SK-N-SH (cell line): ENCODE data around the gene ABCA9. TPM values are rescaled to one million over a fixed set of nuclear protein-coding genes. Genes with fewer than 3 reads are reported as not detected.
"Not testable (repeated sequence)": the region's sequence is repeated elsewhere in the genome, so short reads cannot be mapped to it uniquely, and the experiment has no call there.

Source experiments
- CTCF ChIA-PET: fragments of 300-600, 350-600 bp; formaldehyde crosslinking; extraction: SDS; loops from one replicate; lab custom pipeline; 2021; lab: Yijun Ruan, JAX
- POLR2A ChIA-PET: fragments of 350-600 bp; sonication (Branson Sonifier 250); formaldehyde crosslinking; extraction: SDS; loops from one replicate; lab custom pipeline; 2020; ENCODE audit warnings: antibody characterized with exemption, inconsistent platforms; lab: Yijun Ruan, JAX
- DNase-seq: peaks from one replicate; pipeline ENCODE4 v3.0.0; 2012
- H2AFZ ChIP-seq: fragments of 200-600 bp; sonication (generic); 2 replicates; pipeline ENCODE4 v1.8.1; 2016; ENCODE audit warnings: antibody characterized with exemption, mild to moderate bottlenecking, low read depth
- H3F3A ChIP-seq: fragments of 200-600 bp; sonication (generic); replicated peaks from 2 replicates; pipeline ENCODE3; 2016; ENCODE audit warnings: antibody characterized with exemption, mild to moderate bottlenecking; ENCODE audit not compliant: insufficient read depth
- H3K27ac ChIP-seq, 2 experiments: fragments of 200-500 bp in 1 of 2; fragments of 200-600 bp in 1 of 2; sonication (Bioruptor generic) in 1 of 2; sonication (generic), shearing (Covaris generic) in 1 of 2; 2 replicates each; pipeline versions ENCODE4 v1.5.1 to v1.6.1; 2014 to 2016; ENCODE audit warnings: low read depth in 2 of 2, inconsistent platforms in 1 of 2, low read length in 1 of 2, mild to moderate bottlenecking in 1 of 2, mixed read lengths in 1 of 2
- H3K27me3 ChIP-seq: fragments of 200-600 bp; sonication (generic), shearing (Covaris generic); 2 replicates; pipeline ENCODE4 v1.6.1; 2016; ENCODE audit warnings: mixed run types; ENCODE audit not compliant: insufficient read depth
- H3K36me3 ChIP-seq, 2 experiments: fragments of 200-500 bp in 1 of 2; fragments of 200-600 bp in 1 of 2; sonication (Bioruptor generic) in 1 of 2; sonication (generic) in 1 of 2; replicated peaks in 1 of 2; 2 replicates each; pipeline versions ENCODE3 to v1.5.1; 2014 to 2016; ENCODE audit warnings: low read length in 1 of 2, mild to moderate bottlenecking in 1 of 2; ENCODE audit not compliant: insufficient read depth in 2 of 2, control insufficient read depth in 1 of 2
- H3K4me1 ChIP-seq, 2 experiments: fragments of 200-500 bp in 1 of 2; fragments of 200-600 bp in 1 of 2; sonication (Bioruptor generic) in 1 of 2; sonication (generic), shearing (Covaris generic) in 1 of 2; 2 replicates each; pipeline versions ENCODE4 v1.5.1 to v1.6.1; 2014 to 2016; ENCODE audit warnings: low read depth in 1 of 2, low read length in 1 of 2, mixed run types in 1 of 2; ENCODE audit not compliant: insufficient read depth in 2 of 2, control insufficient read depth in 1 of 2
- H3K4me2 ChIP-seq: fragments of 200-600 bp; sonication (generic), shearing (Covaris generic); 2 replicates; pipeline ENCODE4 v1.6.1; 2017; ENCODE audit warnings: mixed run types
- H3K4me3 ChIP-seq, 2 experiments: fragments of 200-500 bp in 1 of 2; fragments of 200-600 bp in 1 of 2; sonication (Bioruptor generic) in 1 of 2; sonication (generic), shearing (Covaris generic) in 1 of 2; 2 replicates each; pipeline versions ENCODE4 v1.5.1 to v1.8.1; 2014 to 2016; ENCODE audit warnings: low read depth in 2 of 2, inconsistent platforms in 1 of 2, low read length in 1 of 2, mild to moderate bottlenecking in 1 of 2, mixed read lengths in 1 of 2, moderate library complexity in 1 of 2
- H3K79me2 ChIP-seq: fragments of 200-600 bp; sonication (generic); 2 replicates; pipeline ENCODE4 v1.8.1; 2017; ENCODE audit warnings: mild to moderate bottlenecking; ENCODE audit not compliant: insufficient read depth
- H3K9ac ChIP-seq: fragments of 200-600 bp; sonication (generic); 2 replicates; pipeline ENCODE4 v1.6.1; 2017; ENCODE audit warnings: mixed run types
- H3K9me2 ChIP-seq: fragments of 200-600 bp; sonication (generic); 2 replicates; pipeline ENCODE4 v1.6.1; 2017; ENCODE audit warnings: mixed run types
- H3K9me3 ChIP-seq: fragments of 200-600 bp; sonication (generic); 2 replicates; pipeline ENCODE4 v1.6.1; 2017; ENCODE audit warnings: mixed run types, mild to moderate bottlenecking, moderate library complexity
- H4K20me1 ChIP-seq: fragments of 200-600 bp; sonication (generic); 2 replicates; pipeline ENCODE4 v1.6.1; 2017; ENCODE audit warnings: mild to moderate bottlenecking, mixed run types; ENCODE audit not compliant: insufficient read depth
- CHD2 ChIP-seq: fragments of 150-350 bp; IDR thresholded peaks from 2 replicates; pipeline ENCODE4 v1.6.1; 2018; ENCODE audit warnings: low read length; ENCODE audit not compliant: partially characterized antibody
- EZH2phosphoT487 ChIP-seq: fragments of 200-600 bp; sonication (generic); IDR thresholded peaks from 2 replicates; pipeline ENCODE4 v1.6.1; 2017; ENCODE audit warnings: low read depth, mixed run types, mild to moderate bottlenecking, antibody characterized with exemption, moderate library complexity, borderline replicate concordance
- FOXJ3 ChIP-seq: sonication (generic); formaldehyde crosslinking; IDR thresholded peaks from 2 replicates; pipeline ENCODE4 v1.5.1; 2020; ENCODE audit warnings: mild to moderate bottlenecking, missing genetic modification reagents
- RAD21 ChIP-seq: IDR thresholded peaks from 2 replicates; pipeline ENCODE4 v1.6.1; 2012; ENCODE audit warnings: mild to moderate bottlenecking, low read length
- SMC3 ChIP-seq: IDR thresholded peaks from 2 replicates; pipeline ENCODE4 v1.6.1; 2012; ENCODE audit warnings: low read depth, low read length, improper control_type of control experiment
- TAF1 ChIP-seq: IDR thresholded peaks from 2 replicates; pipeline ENCODE4 v1.6.1; 2012; ENCODE audit warnings: low read depth, mild to moderate bottlenecking, low read length, moderate library complexity, borderline replicate concordance
- TEAD4 ChIP-seq: IDR thresholded peaks from 2 replicates; pipeline ENCODE4 v1.4.0; 2012; ENCODE audit warnings: mild to moderate bottlenecking, borderline replicate concordance; ENCODE audit not compliant: insufficient read depth
- WGBS: methylation state at CpG from one replicate; pipeline ENCODE4 v1.1.6; 2017; ENCODE audit warnings: low lambda C conversion rate; 5-methylcytosine and 5-hydroxymethylcytosine counted together
- polyA plus RNA-seq, 3 experiments: library from polyadenylated mRNA; depleted of rRNA; stranded (reverse); fragments of >200 nt; gene quantifications; 2 replicates each; pipeline ENCODE4 v1.2.3, GENCODE V29; 2012
- TF ChIP-seq, protein P1 (sequence below): fragments of 150-350 bp; IDR thresholded peaks from 2 replicates; pipeline ENCODE4 v1.6.1; 2016; ENCODE audit warnings: mild to moderate bottlenecking, low read depth, low read length

ABCA9 gene
- polyA plus RNA-seq, 1 of the 3 experiments (the other 2 are of a cell fraction): 0.07 TPM

DNA sequence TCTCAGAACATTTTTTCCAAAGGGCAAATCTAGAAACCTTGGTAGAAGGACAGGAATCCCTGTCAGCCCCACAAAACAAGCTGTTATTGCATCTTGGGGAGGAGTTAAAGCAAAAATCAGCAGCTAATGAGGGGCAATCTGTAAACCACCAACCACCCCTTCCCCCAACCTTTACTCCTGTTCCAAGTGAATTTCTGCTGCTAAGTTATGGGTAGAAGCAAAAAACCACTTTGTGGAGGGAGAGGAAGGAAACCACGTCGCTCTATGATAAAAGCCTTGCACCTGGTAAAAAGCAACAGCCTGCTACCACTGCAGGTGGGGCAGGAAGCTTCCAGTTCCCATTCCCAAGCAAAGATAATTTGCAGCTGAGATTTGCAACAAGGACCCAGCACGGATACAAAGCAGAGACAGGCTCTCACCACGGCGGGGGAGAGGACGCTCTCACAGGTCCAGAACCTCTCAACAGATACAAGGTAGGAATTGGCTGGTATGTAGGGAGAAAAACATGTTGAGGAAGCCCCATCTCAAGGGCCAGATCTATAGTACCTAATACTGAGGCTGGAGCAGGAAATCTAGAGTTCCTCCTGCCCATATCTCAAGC is 116.2 kb downstream of the ABCA9 start:
- Histone ChIP-seq H3K4me3 (no peak overlapping the region), H3K27me3 (no peaks in the 10 kb centered on the region), H3K9me3 (no peaks in the 10 kb centered on the region), H4K20me1 (no peaks in the 10 kb centered on the region), H3K4me1 (no peaks in the 10 kb centered on the region), H3K79me2 (no peaks in the 10 kb centered on the region), H3K36me3 (no peaks in the 10 kb centered on the region), H3K9ac (no peak overlapping the region), H3K4me2 (no peak overlapping the region), H3K9me2 (no peaks in the 10 kb centered on the region), H2AFZ (no peak overlapping the region), H3F3A (no peaks in the 10 kb centered on the region), H3K27ac (no peak overlapping the region)
- TF ChIP-seq RAD21: no peak
- no peak for TF ChIP-seq TAF1
- no peak for TF ChIP-seq EZH2phosphoT487
- TF ChIP-seq TEAD4: no peak
- no peak for TF ChIP-seq SMC3
- TF ChIP-seq, protein P1, sequence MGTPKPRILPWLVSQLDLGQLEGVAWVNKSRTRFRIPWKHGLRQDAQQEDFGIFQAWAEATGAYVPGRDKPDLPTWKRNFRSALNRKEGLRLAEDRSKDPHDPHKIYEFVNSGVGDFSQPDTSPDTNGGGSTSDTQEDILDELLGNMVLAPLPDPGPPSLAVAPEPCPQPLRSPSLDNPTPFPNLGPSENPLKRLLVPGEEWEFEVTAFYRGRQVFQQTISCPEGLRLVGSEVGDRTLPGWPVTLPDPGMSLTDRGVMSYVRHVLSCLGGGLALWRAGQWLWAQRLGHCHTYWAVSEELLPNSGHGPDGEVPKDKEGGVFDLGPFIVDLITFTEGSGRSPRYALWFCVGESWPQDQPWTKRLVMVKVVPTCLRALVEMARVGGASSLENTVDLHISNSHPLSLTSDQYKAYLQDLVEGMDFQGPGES: no peak
- 67% methylated on average over 6 of the region's 6 CpGs for WGBS
- DNase-seq: no peak
- POLR2A ChIA-PET: no interaction called here
- CTCF ChIA-PET: interaction anchor here (0.5 to 1.7 kb wide), 2 partner anchors 173 to 563 kb away, joined by 3 to 7 read pairs; no protein-coding TSS in a partner anchor

DNA sequence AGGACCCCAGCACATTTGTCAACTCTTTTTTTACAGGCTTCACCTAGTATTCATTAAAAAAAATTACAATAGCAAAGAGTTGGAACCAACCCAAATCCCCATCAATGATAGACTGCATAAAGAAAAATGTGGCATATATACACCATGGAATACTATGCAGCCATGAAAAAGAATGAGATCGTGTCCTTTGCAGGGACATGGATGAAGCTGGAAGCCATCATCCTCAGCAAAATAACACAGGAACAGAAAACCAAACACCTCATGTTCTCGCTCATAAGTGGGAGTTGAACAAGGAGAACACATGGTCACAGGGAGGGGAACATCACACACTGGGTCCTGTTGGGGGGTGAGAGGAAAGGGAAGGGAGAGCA is 116.9 kb downstream of the ABCA9 start:
- H3K4me1 ChIP-seq, H3K79me2 ChIP-seq, H3K9me3 ChIP-seq, H3K9ac ChIP-seq, H3K9me2 ChIP-seq, H3K4me2 ChIP-seq, H3K27me3 ChIP-seq, POLR2A ChIA-PET, H3F3A ChIP-seq, H3K4me3 ChIP-seq, H3K36me3 ChIP-seq, H3K27ac ChIP-seq, H2AFZ ChIP-seq, DNase-seq, H4K20me1 ChIP-seq: not testable (repeated sequence)
- 18% methylated on average over 2 of the region's 2 CpGs for WGBS
- CTCF ChIA-PET: interaction anchor here (1.2 to 1.9 kb wide), 3 partner anchors 15 to 172 kb away, joined by 3 to 7 read pairs (median 5); no protein-coding TSS in a partner anchor

DNA sequence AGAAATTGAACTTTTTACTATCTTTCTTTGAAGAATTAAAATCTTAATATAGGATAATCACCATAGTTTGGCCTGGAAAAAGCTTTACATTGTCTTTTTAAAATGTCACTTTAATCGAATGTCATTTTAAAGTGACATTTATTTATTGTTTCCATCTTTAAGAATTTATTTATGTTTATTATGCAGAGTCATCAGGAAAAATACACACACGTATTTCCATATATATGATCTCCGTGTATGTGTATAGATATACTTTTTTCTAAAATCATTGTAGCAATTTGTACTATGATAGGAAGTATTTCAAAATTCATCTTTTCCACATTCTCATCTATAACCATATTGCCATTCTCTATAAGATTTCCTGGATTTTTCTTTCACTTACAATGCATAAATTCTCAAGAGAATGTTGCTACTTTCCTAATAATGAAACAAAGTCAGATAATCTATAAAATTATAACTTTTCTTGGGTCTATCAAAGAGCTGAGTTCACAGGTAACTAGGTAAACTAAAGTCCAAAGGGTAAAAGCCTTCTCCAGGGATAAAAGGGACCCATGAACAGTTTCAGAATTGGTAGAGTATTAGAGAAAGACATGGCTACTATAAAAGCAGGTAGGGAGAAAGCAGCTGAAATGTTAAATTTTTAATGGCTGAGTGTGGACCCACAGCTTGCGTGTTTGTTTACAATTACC is 117.5 kb downstream of the ABCA9 start:
- Histone ChIP-seq H3K4me1 (no peaks in the 10 kb centered on the region), H3F3A (no peaks in the 10 kb centered on the region), H2AFZ (no peak overlapping the region)
- no peak for TF ChIP-seq FOXJ3 (CRISPR knock-in tag)
- no peak for TF ChIP-seq RAD21
- no peak for TF ChIP-seq CHD2
- TF ChIP-seq, all 33 proteins: peak for 0
- Histone ChIP-seq H3K9me3 (no peaks in the 10 kb centered on the region), H3K79me2 (no peaks in the 10 kb centered on the region), H3K27ac (no peak overlapping the region), H3K36me3 (no peaks in the 10 kb centered on the region), H3K27me3 (no peaks in the 10 kb centered on the region), H3K9me2 (no peaks in the 10 kb centered on the region), H3K9ac (no peak overlapping the region), H4K20me1 (no peaks in the 10 kb centered on the region), H3K4me3 (no peak overlapping the region), H3K4me2 (no peak overlapping the region)
- 28% methylated on average over 4 of the region's 4 CpGs for WGBS
- DNase-seq: no peak
- ChIA-PET CTCF (interaction anchor here (1.2 to 1.9 kb wide), 3 partner anchors 15 to 171 kb away, joined by 3 to 7 read pairs (median 5); no protein-coding TSS in a partner anchor), POLR2A (no interaction called here)
